ENCODE data around the gene PAX2. TPM values are rescaled to one million over a fixed set of nuclear protein-coding genes. Genes with fewer than 3 reads are reported as not detected.

PAX2 gene
- total and polyA plus RNA-seq, 2 experiments from 2014 or later = not detected

DNA sequence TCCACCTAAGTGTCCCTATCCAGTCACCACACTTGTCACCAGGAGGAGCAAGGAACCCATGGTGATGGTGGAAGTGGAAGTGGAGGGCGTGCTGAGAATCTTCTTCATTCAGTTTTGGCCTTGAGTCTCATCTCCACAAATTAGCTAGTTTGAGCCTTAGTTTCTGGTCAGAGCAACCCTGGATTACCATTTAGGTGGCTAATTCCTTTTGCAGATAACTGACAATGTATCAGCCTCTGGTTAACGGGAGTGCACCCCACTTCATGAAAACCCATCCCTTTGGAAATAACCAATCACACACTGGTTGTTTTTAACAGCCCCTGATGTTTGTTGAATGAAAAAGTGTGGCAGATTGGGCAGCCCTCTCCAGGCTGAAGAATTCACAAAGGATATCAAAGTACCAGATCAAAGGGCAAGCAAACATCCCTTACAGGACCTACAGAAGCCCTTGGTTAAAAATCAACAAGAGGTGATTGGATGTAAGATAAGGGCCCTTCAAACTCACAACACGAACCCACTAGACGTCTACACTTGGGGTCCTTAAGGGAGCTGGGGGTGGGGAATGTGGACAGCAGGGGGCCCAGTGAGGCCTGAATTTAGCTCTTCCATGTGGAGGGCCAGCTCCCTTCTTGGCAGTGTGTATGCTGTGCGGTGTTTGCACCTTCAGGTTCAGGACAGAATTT lies 130.2 kb downstream of the PAX2 start:
- no peaks in the 10 kb centered on the region for H3K79me2 ChIP-seq
- no peak for DNase-seq (ENCODE audit: low spot score)
- TF ChIP-seq, protein P1, sequence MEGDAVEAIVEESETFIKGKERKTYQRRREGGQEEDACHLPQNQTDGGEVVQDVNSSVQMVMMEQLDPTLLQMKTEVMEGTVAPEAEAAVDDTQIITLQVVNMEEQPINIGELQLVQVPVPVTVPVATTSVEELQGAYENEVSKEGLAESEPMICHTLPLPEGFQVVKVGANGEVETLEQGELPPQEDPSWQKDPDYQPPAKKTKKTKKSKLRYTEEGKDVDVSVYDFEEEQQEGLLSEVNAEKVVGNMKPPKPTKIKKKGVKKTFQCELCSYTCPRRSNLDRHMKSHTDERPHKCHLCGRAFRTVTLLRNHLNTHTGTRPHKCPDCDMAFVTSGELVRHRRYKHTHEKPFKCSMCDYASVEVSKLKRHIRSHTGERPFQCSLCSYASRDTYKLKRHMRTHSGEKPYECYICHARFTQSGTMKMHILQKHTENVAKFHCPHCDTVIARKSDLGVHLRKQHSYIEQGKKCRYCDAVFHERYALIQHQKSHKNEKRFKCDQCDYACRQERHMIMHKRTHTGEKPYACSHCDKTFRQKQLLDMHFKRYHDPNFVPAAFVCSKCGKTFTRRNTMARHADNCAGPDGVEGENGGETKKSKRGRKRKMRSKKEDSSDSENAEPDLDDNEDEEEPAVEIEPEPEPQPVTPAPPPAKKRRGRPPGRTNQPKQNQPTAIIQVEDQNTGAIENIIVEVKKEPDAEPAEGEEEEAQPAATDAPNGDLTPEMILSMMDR (IDR thresholded peaks at IDR 0.05; ENCODE audit: poor library complexity) = no peak
- no peak for TF ChIP-seq EZH2phosphoT487 (IDR thresholded peaks at IDR 0.05; ENCODE audit: low read depth, severe bottlenecking, unreplicated experiment)
- no peak for TF ChIP-seq EZH2 (IDR thresholded peaks at IDR 0.05; ENCODE audit: borderline replicate concordance)
- H2AFZ ChIP-seq = no peak overlapping the region
- 30% methylated on average over 5 of the region's 5 CpGs for WGBS (ENCODE audit: low lambda C conversion rate, missing lambda C conversion rate)
- no peaks in the 10 kb centered on the region for H3K36me3 ChIP-seq (replicated peaks; ENCODE audit: insufficient read depth, low read depth)
- no peak overlapping the region for H3K4me2 ChIP-seq
- H3K27me3 ChIP-seq = peaks cover 3% of the 10 kb centered on the region
- H3K9me3 ChIP-seq (ENCODE audit: low read depth) = no peaks in the 10 kb centered on the region
- no peaks in the 10 kb centered on the region for H3K9me2 ChIP-seq (replicated peaks; ENCODE audit: insufficient read depth)
- H3K4me3 ChIP-seq = no peak overlapping the region
- H3K27ac ChIP-seq = no peak overlapping the region
- peaks cover 16% of the 10 kb centered on the region for H3K4me1 ChIP-seq (ENCODE audit: insufficient read depth)
- H4K20me1 ChIP-seq (ENCODE audit: insufficient read depth, poor library complexity, severe bottlenecking) = no peaks in the 10 kb centered on the region

DNA sequence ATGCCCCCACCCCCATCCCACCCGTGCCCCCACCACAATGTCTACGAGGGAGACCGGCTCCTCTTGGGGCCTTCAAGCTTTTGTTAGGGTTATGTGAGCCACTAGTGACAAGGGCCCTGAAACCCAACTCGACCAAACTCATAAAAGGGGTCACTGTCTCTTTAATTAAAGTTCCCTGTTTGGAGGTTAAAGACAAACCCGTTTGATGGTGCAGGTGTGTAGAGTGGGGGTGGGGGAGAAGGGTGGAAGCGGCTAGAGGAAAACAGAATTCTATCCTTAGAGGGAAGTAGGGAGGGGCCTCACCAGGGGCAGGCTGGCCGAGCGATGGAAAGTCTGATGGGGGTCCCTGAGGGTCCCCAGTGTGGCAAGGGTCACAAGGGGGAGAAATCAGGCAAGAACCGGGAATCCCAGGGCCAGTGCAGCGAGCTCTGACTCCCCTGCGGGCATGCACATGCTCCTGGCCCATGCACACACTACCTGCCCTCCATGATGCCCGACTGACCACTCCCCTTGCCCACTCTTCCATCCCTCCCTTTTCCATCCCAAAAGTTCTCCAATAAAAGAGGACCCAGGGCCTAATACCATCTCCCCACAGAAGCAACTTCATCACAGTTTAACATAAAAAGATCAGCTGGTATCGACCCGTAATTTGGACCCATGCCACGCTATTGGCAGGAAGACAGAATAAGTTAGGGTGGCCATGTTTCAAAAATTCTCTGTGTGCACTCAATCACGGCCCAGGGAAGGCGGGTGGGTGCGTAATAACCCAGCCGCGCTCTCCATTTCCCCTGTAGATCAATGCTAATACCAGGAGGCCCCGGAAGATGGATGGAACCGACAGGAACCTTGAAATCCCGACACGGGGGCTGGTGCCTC lies 131.4 kb downstream of the PAX2 start:
- Histone ChIP-seq H4K20me1 (ENCODE audit: insufficient read depth, poor library complexity, severe bottlenecking) (no peaks in the 10 kb centered on the region), H3K4me3 (no peak overlapping the region), H3K9me3 (ENCODE audit: low read depth) (no peaks in the 10 kb centered on the region), H2AFZ (no peak overlapping the region), H3K27me3 (peaks cover 3% of the 10 kb centered on the region), H3K4me2 (no peak overlapping the region), H3K27ac (no peak overlapping the region), H3K9me2 (replicated peaks; ENCODE audit: insufficient read depth) (no peaks in the 10 kb centered on the region), H3K79me2 (no peaks in the 10 kb centered on the region), H3K36me3 (replicated peaks; ENCODE audit: insufficient read depth, low read depth) (no peaks in the 10 kb centered on the region), H3K4me1 (ENCODE audit: insufficient read depth) (peaks cover 27% of the 10 kb centered on the region)
- no peak for DNase-seq (ENCODE audit: low spot score)
- whole genome bisulfite sequencing (ENCODE audit: low lambda C conversion rate, missing lambda C conversion rate) = 66% methylated on average over 23 of the region's 24 CpGs
- TF ChIP-seq, protein P1 (IDR thresholded peaks at IDR 0.05; ENCODE audit: poor library complexity) = no peak

DNA sequence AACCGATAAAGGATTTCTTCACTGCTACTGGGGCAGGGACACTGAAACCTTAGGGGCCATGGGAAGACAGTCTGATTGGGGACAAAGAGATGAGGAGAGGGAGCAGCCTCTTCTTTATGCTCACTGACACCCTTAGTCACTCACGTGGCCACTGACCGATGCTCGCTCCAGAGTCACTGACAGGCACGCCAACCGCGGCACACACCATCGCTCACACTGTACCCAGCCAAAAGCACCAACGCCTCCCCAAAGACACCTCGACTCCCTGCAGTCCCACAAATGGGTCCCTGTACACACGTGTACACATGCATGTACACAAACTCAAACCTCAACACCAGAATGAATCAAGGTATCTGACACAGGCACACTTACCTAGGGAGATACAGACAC lies 132.1 kb downstream of the PAX2 start:
- peaks cover 33% of the 10 kb centered on the region for H3K4me1 ChIP-seq (ENCODE audit: insufficient read depth)

More for the DNA sequence above, 132.1 kb downstream of the PAX2 start:
- H3K4me2 ChIP-seq = no peak overlapping the region
- TF ChIP-seq EZH2phosphoT487 (IDR thresholded peaks at IDR 0.05; ENCODE audit: low read depth, severe bottlenecking, unreplicated experiment) (no peak), EZH2 (IDR thresholded peaks at IDR 0.05; ENCODE audit: borderline replicate concordance) (no peak)
- TF ChIP-seq, protein P1 (IDR thresholded peaks at IDR 0.05; ENCODE audit: poor library complexity) = no peak
- no peak overlapping the region for H3K4me3 ChIP-seq
- H3K27me3 ChIP-seq = peaks cover 3% of the 10 kb centered on the region
- H2AFZ ChIP-seq = no peak overlapping the region
- H3K79me2 ChIP-seq = no peaks in the 10 kb centered on the region
- no peaks in the 10 kb centered on the region for H3K9me2 ChIP-seq (replicated peaks; ENCODE audit: insufficient read depth)
- H3K36me3 ChIP-seq (replicated peaks; ENCODE audit: insufficient read depth, low read depth) = no peaks in the 10 kb centered on the region
- H3K27ac ChIP-seq = no peak overlapping the region
- WGBS (ENCODE audit: low lambda C conversion rate, missing lambda C conversion rate) = 95% methylated on average over 11 of the region's 11 CpGs
- no peak for DNase-seq (ENCODE audit: low spot score)
- no peaks in the 10 kb centered on the region for H4K20me1 ChIP-seq (ENCODE audit: insufficient read depth, poor library complexity, severe bottlenecking)
- H3K9me3 ChIP-seq (ENCODE audit: low read depth) = no peaks in the 10 kb centered on the region

Data from hepatocyte (in vitro differentiated cells).